Measurements from ENCODE around the gene CD2AP. TPM values are rescaled to one million over a fixed set of nuclear protein-coding genes. Genes with fewer than 3 reads are reported as not detected.
"Not testable (repeated sequence)": the region's sequence is repeated elsewhere in the genome, so short reads cannot be mapped to it uniquely, and the experiment has no call there.

The CD2AP gene
- total and polyA plus RNA-seq, 3 donors from 2014 or later: 10.4 to 35.7 (median 33.5) TPM

GRCh38 chr6:47435254-47435612, 42.4 kb upstream of the CD2AP start:
- no peak for TF ChIP-seq CTCF (IDR thresholded peaks at IDR 0.05)
- TF ChIP-seq POLR2A (IDR thresholded peaks at IDR 0.05): no peak
- intact Hi-C loops (cut with DNase I; ENCODE audit: low total_unique reads): no loop called here
- 80 to 86% methylated on average over 2 of the region's 2 CpGs for WGBS, 2 donors
- Histone ChIP-seq H3K27me3 (no peaks in the 10 kb centered on the region), H3K4me1 (no peaks in the 10 kb centered on the region), H3K9me3 (no peaks in the 10 kb centered on the region), H3K27ac (no peak overlapping the region), H3K36me3 (ENCODE audit: low read depth, missing control alignments) (no peaks in the 10 kb centered on the region), H3K4me3 (no peak overlapping the region)
- DNase-seq: no peak

- Histone ChIP-seq H3K9me3 (no peaks in the 10 kb centered on the region), H3K4me3 (no peak overlapping the region), H3K36me3 (ENCODE audit: low read depth, missing control alignments) (no peaks in the 10 kb centered on the region), H3K4me1 (no peaks in the 10 kb centered on the region), H3K27ac (no peak overlapping the region), H3K27me3 (no peaks in the 10 kb centered on the region)
- no peak for DNase-seq
- WGBS, 2 donors: 44 to 61% methylated on average over 4 of the region's 4 CpGs
- TF ChIP-seq POLR2A (IDR thresholded peaks at IDR 0.05): no peak
- TF ChIP-seq CTCF (IDR thresholded peaks at IDR 0.05): no peak
- intact Hi-C loops (cut with DNase I; ENCODE audit: low total_unique reads): no loop called here
Observed at GRCh38 chr6:47437592-47437991, 40.0 kb upstream of the CD2AP start.

- WGBS, 2 donors: 77 to 78% methylated on average over 8 of the region's 8 CpGs
- H3K27me3 ChIP-seq: no peaks in the 10 kb centered on the region
- peak; percentile 28 for DNase-seq
Observed at GRCh38 chr6:47438481-47439347, 38.9 kb upstream of the CD2AP start.

DNA sequence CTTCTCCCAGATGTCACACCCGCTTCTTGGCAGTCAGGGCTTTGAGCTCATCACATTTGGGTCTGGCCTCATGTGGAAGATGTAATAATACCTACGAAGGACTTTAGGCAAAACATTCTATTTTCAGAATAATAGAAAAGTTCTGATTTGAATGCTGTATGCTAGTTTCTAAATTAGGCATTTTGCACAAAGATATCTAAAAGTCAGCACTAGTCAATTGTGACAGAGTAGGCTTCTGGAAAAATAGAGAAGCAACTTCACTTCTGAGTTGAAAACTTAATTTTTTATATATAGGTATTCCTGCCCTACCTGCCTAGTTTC, 38.3 kb upstream of the CD2AP start:
- Histone ChIP-seq H3K4me1 (no peaks in the 10 kb centered on the region), H3K36me3 (ENCODE audit: low read depth, missing control alignments) (no peaks in the 10 kb centered on the region), H3K27me3 (no peaks in the 10 kb centered on the region), H3K9me3 (no peaks in the 10 kb centered on the region), H3K27ac (no peak overlapping the region), H3K4me3 (no peak overlapping the region)
- DNase-seq: no peak
- intact Hi-C loops (cut with DNase I; ENCODE audit: low total_unique reads): no loop called here
- no peak for TF ChIP-seq CTCF (IDR thresholded peaks at IDR 0.05)
- no peak for TF ChIP-seq POLR2A (IDR thresholded peaks at IDR 0.05)
- 89 to 90% methylated on average over 2 of the region's 2 CpGs for WGBS, 2 donors

More at GRCh38 chr6:47438481-47439347, 38.9 kb upstream of the CD2AP start:
- no peak overlapping the region for H3K27ac ChIP-seq
- intact Hi-C loops (cut with DNase I; ENCODE audit: low total_unique reads): no loop called here
- no peaks in the 10 kb centered on the region for H3K36me3 ChIP-seq (ENCODE audit: low read depth, missing control alignments)
- no peak overlapping the region for H3K4me3 ChIP-seq
- H3K9me3 ChIP-seq: no peaks in the 10 kb centered on the region
- H3K4me1 ChIP-seq: no peaks in the 10 kb centered on the region
- TF ChIP-seq POLR2A (IDR thresholded peaks at IDR 0.05) (no peak), CTCF (IDR thresholded peaks at IDR 0.05) (no peak)

DNA sequence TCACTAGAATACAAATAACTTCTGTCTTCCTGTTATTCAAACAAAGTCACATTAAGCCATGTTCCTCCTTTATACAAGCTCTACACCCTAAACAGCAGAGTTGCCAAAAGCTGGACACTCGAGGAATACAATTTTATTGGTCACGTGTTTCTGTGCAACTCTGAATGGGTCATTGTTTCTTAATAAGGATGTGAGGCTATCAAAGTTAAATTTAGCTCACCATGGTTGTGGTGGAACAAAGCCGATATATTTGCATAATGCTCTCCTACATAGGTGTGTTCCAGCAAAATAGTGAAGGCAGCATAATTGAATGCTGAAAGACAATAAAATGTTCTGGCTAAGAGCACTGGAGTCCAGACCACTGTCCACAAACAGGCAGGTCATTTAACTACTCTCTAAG, 36.9 kb upstream of the CD2AP start:
- intact Hi-C loops (cut with DNase I; ENCODE audit: low total_unique reads): no loop called here
- Histone ChIP-seq H3K4me3 (no peak overlapping the region), H3K9me3 (no peaks in the 10 kb centered on the region), H3K4me1 (no peaks in the 10 kb centered on the region), H3K27ac (peak overlapping the region in 1 of 2 donors; percentile 30), H3K36me3 (ENCODE audit: low read depth, missing control alignments) (no peaks in the 10 kb centered on the region), H3K27me3 (no peaks in the 10 kb centered on the region)
- WGBS, 2 donors: 48 to 54% methylated on average over 3 of the region's 3 CpGs
- DNase-seq: no peak
- no peak for TF ChIP-seq POLR2A (IDR thresholded peaks at IDR 0.05)
- TF ChIP-seq CTCF (IDR thresholded peaks at IDR 0.05): no peak

DNA sequence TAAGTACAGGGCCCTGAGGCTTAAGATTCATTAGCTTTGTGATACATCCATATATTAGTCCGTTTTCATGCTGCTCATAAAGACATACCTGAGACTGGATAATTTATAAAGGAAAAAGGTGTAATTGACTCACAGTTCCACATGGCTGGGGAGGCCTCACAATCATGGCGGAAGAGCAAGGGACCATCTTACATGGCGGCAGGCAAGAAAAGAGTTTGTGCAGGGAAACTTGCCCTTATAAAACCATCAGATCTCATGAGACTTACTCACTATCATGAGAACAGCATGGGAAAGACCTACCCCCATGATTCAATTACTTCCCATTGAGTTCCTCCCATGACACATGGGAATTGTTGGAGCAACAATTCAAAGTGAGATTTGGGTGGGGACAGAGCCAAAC, 32.6 kb upstream of the CD2AP start:
- H3K4me1 ChIP-seq; H3K36me3 ChIP-seq (ENCODE audit: low read depth, missing control alignments); H3K27me3 ChIP-seq; DNase-seq; intact Hi-C loops (cut with DNase I; ENCODE audit: low total_unique reads); H3K4me3 ChIP-seq; H3K9me3 ChIP-seq; H3K27ac ChIP-seq: not testable (repeated sequence)
- WGBS, 2 donors: 88 to 90% methylated on average over 3 of the region's 3 CpGs
